ENCODE results near the gene RELL2. TPM values are rescaled to one million over a fixed set of nuclear protein-coding genes. Genes with fewer than 3 reads are reported as not detected.
A peak's percentile ranks its signal among the peaks of the same experiment; 100 is the strongest.

RELL2 gene
- total RNA-seq, 4 donors from 2014 or later, result 2.9 to 9.0 (median 5.7) TPM

DNA sequence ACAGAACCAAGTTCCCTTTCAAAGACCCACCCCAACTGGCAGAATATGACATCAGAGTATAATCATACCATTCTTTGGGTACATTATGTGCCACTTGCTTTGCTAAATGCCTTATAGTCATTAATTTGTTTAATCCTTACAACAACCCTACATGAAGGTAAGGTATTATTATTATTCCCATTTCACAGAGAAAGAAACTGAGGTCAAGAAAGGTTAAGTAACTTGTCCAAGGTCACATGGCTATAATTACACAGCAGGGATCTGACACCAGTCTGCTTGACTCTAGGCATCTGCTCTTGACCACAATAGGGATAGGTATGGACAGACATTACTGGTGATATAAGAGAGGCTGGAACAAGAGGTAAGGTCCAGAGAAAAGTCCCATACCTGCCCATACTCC, 13.2 kb downstream of the RELL2 start:
- DNase-seq (ENCODE audit: low spot score in 2 of 2), result no peak
- H3K36me3 ChIP-seq, result peaks cover 26% of the 10 kb centered on the region
- H3K4me1 ChIP-seq, result peaks cover 20% of the 10 kb centered on the region
- no peaks in the 10 kb centered on the region for H3K27me3 ChIP-seq
- no peak overlapping the region for H3K27ac ChIP-seq
- TF ChIP-seq POLR2AphosphoS5 (IDR thresholded peaks at IDR 0.05) (no peak), POLR2A (IDR thresholded peaks at IDR 0.05) (no peak), EP300 (IDR thresholded peaks at IDR 0.05) (no peak), CTCF (IDR thresholded peaks at IDR 0.05) (no peak)
- H3K4me3 ChIP-seq, result no peak overlapping the region
- no peaks in the 10 kb centered on the region for H3K9me3 ChIP-seq

DNA sequence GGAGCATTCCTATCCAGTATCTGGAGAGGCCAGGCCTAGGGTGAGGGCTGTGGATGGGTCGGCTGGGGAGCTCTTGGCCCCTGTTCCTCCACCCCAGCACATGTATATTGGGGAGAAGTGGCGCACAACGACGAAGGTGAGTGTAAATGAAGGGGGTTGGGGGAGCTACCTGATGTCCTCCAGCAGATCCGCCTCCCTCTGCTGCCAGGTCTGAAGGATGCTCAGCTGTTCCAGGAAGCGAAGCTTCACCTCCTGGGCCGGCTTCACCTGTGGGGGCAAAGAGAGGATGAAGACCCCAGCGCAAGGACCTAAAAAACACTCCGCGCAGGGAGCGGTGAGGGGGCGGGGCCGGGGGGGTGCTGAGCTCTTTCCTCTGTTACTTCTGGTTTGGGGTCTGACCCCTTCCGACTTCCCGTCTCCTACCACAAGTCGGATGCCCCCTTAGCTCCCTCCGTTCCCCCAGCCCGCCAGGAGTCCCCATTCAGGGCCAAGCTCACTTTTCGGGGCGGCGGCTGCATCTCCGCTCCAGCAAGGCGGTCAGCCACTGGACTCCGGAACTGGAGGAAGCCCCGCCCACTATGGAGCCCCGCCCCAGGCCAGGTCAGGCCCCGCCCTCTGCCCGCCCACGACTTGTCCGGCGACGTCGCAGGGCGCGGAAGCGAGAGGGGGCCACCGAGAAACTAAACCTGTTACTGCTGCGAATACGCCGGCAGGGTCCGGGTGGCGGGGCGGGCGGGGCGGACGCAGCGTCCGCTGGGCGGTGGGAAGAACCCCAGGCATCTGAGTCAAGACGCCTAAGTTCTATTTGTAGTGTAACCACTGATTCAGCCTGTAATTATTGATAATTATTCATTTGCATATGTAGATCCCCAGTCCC, 14.3 kb downstream of the RELL2 start, which contains the start of gene FCHSD1:
Gene FCHSD1, minus strand, starts transcription at position 568 of the 877 bp plus-strand sequence. Its CDS starts 50 bp downstream, at position 518.
- peak; percentile 93 to 96 for DNase-seq (ENCODE audit: low spot score in 2 of 2)
- H3K27ac ChIP-seq, result peak within 1 kb of the TSS; percentile 46
- WGBS, result 15% methylated on average over 24 of the region's 50 CpGs
- no peaks in the 10 kb centered on the region for H3K27me3 ChIP-seq
- peaks cover 20% of the 10 kb centered on the region for H3K4me1 ChIP-seq
- TF ChIP-seq POLR2A (IDR thresholded peaks at IDR 0.05), result no peak
- TF ChIP-seq EP300 (IDR thresholded peaks at IDR 0.05), result no peak
- TF ChIP-seq POLR2AphosphoS5 (IDR thresholded peaks at IDR 0.05), result no peak
- TF ChIP-seq CTCF (IDR thresholded peaks at IDR 0.05), result peak; percentile 3 to 10
- H3K4me3 ChIP-seq, result peak within 1 kb of the TSS; percentile 70
- H3K9me3 ChIP-seq, result no peaks in the 10 kb centered on the region
- peaks cover 15% of the 10 kb centered on the region for H3K36me3 ChIP-seq

- no peaks in the 10 kb centered on the region for H3K9me3 ChIP-seq
- no peak for DNase-seq (ENCODE audit: low spot score in 2 of 2)
- H3K27me3 ChIP-seq, result no peaks in the 10 kb centered on the region
- H3K4me3 ChIP-seq, result peak overlapping the region; percentile 70
- TF ChIP-seq CTCF (IDR thresholded peaks at IDR 0.05) (no peak), EP300 (IDR thresholded peaks at IDR 0.05) (no peak), POLR2AphosphoS5 (IDR thresholded peaks at IDR 0.05) (no peak), POLR2A (IDR thresholded peaks at IDR 0.05) (no peak)
- H3K27ac ChIP-seq, result peak overlapping the region; percentile 46
- 44% methylated on average over 9 of the region's 9 CpGs for WGBS
- peaks cover 20% of the 10 kb centered on the region for H3K4me1 ChIP-seq
- peaks cover 11% of the 10 kb centered on the region for H3K36me3 ChIP-seq
Observed at GRCh38 chr5:141651728-141652105, 14.9 kb downstream of the RELL2 start.

DNA sequence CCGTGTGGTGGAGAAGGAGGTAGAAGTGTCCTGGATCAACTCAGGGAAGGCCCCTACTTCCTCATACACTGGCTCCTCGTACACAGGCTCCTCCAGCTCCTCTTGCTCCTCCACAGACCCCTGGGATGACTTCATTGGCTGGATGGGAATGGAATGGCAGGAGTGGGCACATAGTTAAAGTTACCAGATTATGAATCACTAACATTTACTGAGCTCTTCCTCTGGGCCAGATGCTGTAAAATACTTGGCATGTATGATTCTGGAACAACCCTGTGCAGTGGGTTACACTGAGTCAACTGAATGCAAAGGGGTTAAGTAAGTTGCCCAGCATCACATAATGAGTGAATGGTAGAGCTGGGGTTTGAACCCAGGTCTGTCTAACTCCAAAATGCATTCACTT, 17.5 kb downstream of the RELL2 start:
- TF ChIP-seq POLR2A (IDR thresholded peaks at IDR 0.05) (no peak), POLR2AphosphoS5 (IDR thresholded peaks at IDR 0.05) (no peak), EP300 (IDR thresholded peaks at IDR 0.05) (no peak), CTCF (IDR thresholded peaks at IDR 0.05) (no peak)

DNA sequence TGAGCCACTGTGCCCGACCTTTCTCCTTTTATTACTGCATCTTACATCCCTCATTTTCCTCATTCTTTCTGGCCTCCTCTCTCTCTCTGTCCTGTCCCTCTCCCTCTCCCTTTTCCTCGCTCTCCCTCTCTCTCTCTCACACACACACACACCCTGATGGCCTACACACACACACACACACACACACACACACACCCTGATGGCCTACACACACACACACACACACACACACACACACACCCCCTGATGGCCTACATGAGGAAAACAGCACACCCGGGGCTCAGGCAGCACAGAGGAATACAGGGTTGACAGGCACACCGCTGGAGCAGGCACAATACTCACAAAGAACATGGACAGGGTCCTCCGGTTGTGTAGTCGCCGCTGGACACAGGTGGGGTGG, 18.2 kb downstream of the RELL2 start:
- Histone ChIP-seq H3K9me3 (no peaks in the 10 kb centered on the region), H3K27me3 (no peaks in the 10 kb centered on the region), H3K27ac (no peak overlapping the region), H3K36me3 (no peaks in the 10 kb centered on the region), H3K4me1 (peaks cover 19% of the 10 kb centered on the region), H3K4me3 (no peak overlapping the region)
- 91% methylated on average over 7 of the region's 7 CpGs for WGBS
- no peak for DNase-seq (ENCODE audit: low spot score in 2 of 2)
- TF ChIP-seq EP300 (IDR thresholded peaks at IDR 0.05) (no peak), POLR2A (IDR thresholded peaks at IDR 0.05) (no peak), POLR2AphosphoS5 (IDR thresholded peaks at IDR 0.05) (no peak), CTCF (IDR thresholded peaks at IDR 0.05) (no peak)

More for the DNA sequence above, 17.5 kb downstream of the RELL2 start:
- 73% methylated on average over 2 of the region's 2 CpGs for WGBS
- Histone ChIP-seq H3K4me1 (peaks cover 20% of the 10 kb centered on the region), H3K27me3 (no peaks in the 10 kb centered on the region), H3K9me3 (no peaks in the 10 kb centered on the region), H3K36me3 (no peaks in the 10 kb centered on the region), H3K27ac (no peak overlapping the region), H3K4me3 (no peak overlapping the region)
- no peak for DNase-seq (ENCODE audit: low spot score in 2 of 2)
